Measurements from ENCODE around the gene ARHGEF39. TPM values are rescaled to one million over a fixed set of nuclear protein-coding genes. Genes with fewer than 3 reads are reported as not detected.

ARHGEF39 gene
- 0.89 and 11.1 TPM in 2 replicates for total RNA-seq

GRCh38 chr9:35664531-35665470 lies at the start of gene ARHGEF39:
ARHGEF39 (minus strand) TSS chr9:35665195; CDS start chr9:35665169, 26 bp downstream.

GRCh38 chr9:35689542-35690293 lies 24.7 kb upstream of the ARHGEF39 start, which contains the start of gene TPM2:
TPM2 (minus strand) TSS chr9:35689925; CDS start chr9:35689817, 108 bp downstream.

GRCh38 chr9:35673132-35674024 lies 8.4 kb upstream of the ARHGEF39 start, which contains the start of gene CA9:
CA9 (plus strand) TSS chr9:35673928; CDS start chr9:35673960, 32 bp downstream.

GRCh38 chr9:35658137-35658967 lies 6.6 kb downstream of the ARHGEF39 start, which contains the start of gene CCDC107:
CCDC107 (plus strand) TSS chr9:35658292; CDS start chr9:35658380, 88 bp downstream.

GRCh38 chr9:35657546-35658136 lies 7.4 kb downstream of the ARHGEF39 start, which contains the start of gene RMRP:
RMRP (minus strand) TSS chr9:35658019.

GRCh38 chr9:35650341-35651158 lies 14.4 kb downstream of the ARHGEF39 start, which contains the start of gene SIT1:
SIT1 (minus strand) TSS chr9:35650931; CDS start chr9:35650853, 78 bp downstream.

GRCh38 chr9:35618325-35618727 lies 46.7 kb downstream of the ARHGEF39 start, which contains the start of gene CD72:
CD72 (minus strand) TSS chr9:35618413; CDS start chr9:35618303, 110 bp downstream.

Other genes with a start within 250 kb of the ARHGEF39 start
- gene RUSC2, start 175.1 kb downstream of the ARHGEF39 start, total RNA-seq, result 25.9 and 29.5 TPM in 2 replicates
- gene TESK1, start 59.9 kb downstream of the ARHGEF39 start, total RNA-seq, result 20.7 and 29.7 TPM in 2 replicates
- gene CD72, start 46.8 kb downstream of the ARHGEF39 start, total RNA-seq, result 0.49 and 3.3 TPM in 2 replicates
- gene SIT1, start 14.3 kb downstream of the ARHGEF39 start, total RNA-seq, result not detected in 2 replicates
- 148,788 and 178,042 TPM in 2 replicates for gene RMRP, start 7.2 kb downstream of the ARHGEF39 start, total RNA-seq
- 16.0 and 21.6 TPM in 2 replicates for gene CCDC107, start 6.9 kb downstream of the ARHGEF39 start, total RNA-seq
- 0.13 and 0.16 TPM in 2 replicates for gene CA9, start 8.7 kb upstream of the ARHGEF39 start, total RNA-seq
- gene TPM2, start 24.7 kb upstream of the ARHGEF39 start, total RNA-seq, result 217 and 297 TPM in 2 replicates
- gene TLN1, start 67.0 kb upstream of the ARHGEF39 start, total RNA-seq, result 299 and 312 TPM in 2 replicates
- gene CREB3, start 67.5 kb upstream of the ARHGEF39 start, total RNA-seq, result 47.8 and 62.1 TPM in 2 replicates
- 27.1 and 38.3 TPM in 2 replicates for gene GBA2, start 84.0 kb upstream of the ARHGEF39 start, total RNA-seq
- gene RGP1, start 84.1 kb upstream of the ARHGEF39 start, total RNA-seq, result 15.2 and 19.1 TPM in 2 replicates
- not detected in 2 replicates for gene MSMP, start 89.1 kb upstream of the ARHGEF39 start, total RNA-seq
- gene NPR2, start 126.4 kb upstream of the ARHGEF39 start, total RNA-seq, result 19.2 and 31.2 TPM in 2 replicates
- 0.33 and 1.3 TPM in 2 replicates for gene SPAG8, start 147.1 kb upstream of the ARHGEF39 start, total RNA-seq
- gene HINT2, start 149.8 kb upstream of the ARHGEF39 start, total RNA-seq, result 34.7 and 42.7 TPM in 2 replicates
- gene FAM221B, start 163.5 kb upstream of the ARHGEF39 start, total RNA-seq, result not detected in 2 replicates
- gene TMEM8B, start 164.0 kb upstream of the ARHGEF39 start, total RNA-seq, result 2.6 and 17.6 TPM in 2 replicates
- not detected in 2 replicates for gene OR13J1, start 205.2 kb upstream of the ARHGEF39 start, total RNA-seq
- 1.5 and 3.3 TPM in 2 replicates for gene HRCT1, start 241.0 kb upstream of the ARHGEF39 start, total RNA-seq
- 0.16 TPM in 1 of 2 replicates, not detected in the other for gene SPAAR, start 244.3 kb upstream of the ARHGEF39 start, total RNA-seq